H9 (cell line): Measurements from ENCODE around the gene SLC39A2. TPM values are rescaled to one million over a fixed set of nuclear protein-coding genes. Genes with fewer than 3 reads are reported as not detected.

Experiments used
- DNase-seq: peaks from one replicate; pipeline ENCODE4 v3.0.0-alpha.2; 2017
- H2AFZ ChIP-seq: one replicate; pipeline ENCODE4 v1.6.1; 2013; ENCODE audit warnings: mild to moderate bottlenecking, low read length, control low read depth, moderate library complexity
- H2AK5ac ChIP-seq: 2 replicates; pipeline ENCODE4 v1.6.1; 2013; ENCODE audit warnings: low read length, control low read depth, mixed read lengths; ENCODE audit not compliant: insufficient read length
- H2BK120ac ChIP-seq: one replicate; pipeline ENCODE4 v1.6.1; 2013; ENCODE audit warnings: low read depth, mild to moderate bottlenecking, low read length, control low read depth, inconsistent platforms; ENCODE audit not compliant: poor library complexity, severe bottlenecking
- H2BK12ac ChIP-seq: 2 replicates; pipeline ENCODE4 v1.6.1; 2013; ENCODE audit warnings: low read length, control low read depth, mixed read lengths, low read depth; ENCODE audit not compliant: insufficient read length
- H2BK15ac ChIP-seq: 2 replicates; pipeline ENCODE4 v1.6.1; 2013; ENCODE audit warnings: low read depth, low read length, control low read depth
- H2BK20ac ChIP-seq: one replicate; pipeline ENCODE4 v1.6.1; 2013; ENCODE audit warnings: low read depth, mild to moderate bottlenecking, low read length, control low read depth, inconsistent platforms; ENCODE audit not compliant: poor library complexity, severe bottlenecking
- H2BK5ac ChIP-seq: 2 replicates; pipeline ENCODE4 v1.6.1; 2013; ENCODE audit warnings: low read length, control low read depth, mixed read lengths; ENCODE audit not compliant: insufficient read length
- H3K14ac ChIP-seq: 2 replicates; pipeline ENCODE4 v1.6.1; 2013; ENCODE audit warnings: low read length, control low read depth; ENCODE audit not compliant: insufficient read depth
- H3K18ac ChIP-seq: 2 replicates; pipeline ENCODE4 v1.6.1; 2013; ENCODE audit warnings: low read depth, mild to moderate bottlenecking, mixed read lengths, low read length, control low read depth; ENCODE audit not compliant: insufficient read length
- H3K23ac ChIP-seq: 2 replicates; pipeline ENCODE4 v1.6.1; 2013; ENCODE audit warnings: low read length, control low read depth, mixed read lengths, low read depth; ENCODE audit not compliant: insufficient read length
- H3K23me2 ChIP-seq: 2 replicates; pipeline ENCODE4 v1.6.1; 2013; ENCODE audit warnings: low read depth, mild to moderate bottlenecking, mixed read lengths, low read length, control low read depth; ENCODE audit not compliant: insufficient read length, poor library complexity, severe bottlenecking
- H3K27ac ChIP-seq: 2 replicates; pipeline ENCODE4 v1.5.1; 2013; ENCODE audit warnings: low read length, control low read depth, mixed read lengths, low read depth; ENCODE audit not compliant: insufficient read length
- H3K27me3 ChIP-seq: 2 replicates; pipeline ENCODE4 v1.6.1; 2013; ENCODE audit warnings: low read length, control low read depth, inconsistent platforms; ENCODE audit not compliant: insufficient read depth
- H3K4ac ChIP-seq: 2 replicates; pipeline ENCODE4 v1.6.1; 2013; ENCODE audit warnings: low read depth, mild to moderate bottlenecking, control low read depth, inconsistent platforms, low read length, moderate library complexity
- H3K4me1 ChIP-seq: 2 replicates; pipeline ENCODE4 v1.6.1; 2013; ENCODE audit warnings: low read length, control low read depth, inconsistent platforms; ENCODE audit not compliant: insufficient read depth
- H3K4me2 ChIP-seq: 2 replicates; pipeline ENCODE4 v1.6.1; 2013; ENCODE audit warnings: low read length, control low read depth, mixed read lengths; ENCODE audit not compliant: insufficient read length, insufficient read depth
- H3K56ac ChIP-seq: 2 replicates; pipeline ENCODE4 v1.6.1; 2013; ENCODE audit warnings: low read depth, mild to moderate bottlenecking, mixed read lengths, low read length, control low read depth; ENCODE audit not compliant: insufficient read length
- H3K79me1 ChIP-seq: 2 replicates; pipeline ENCODE4 v1.6.1; 2013; ENCODE audit warnings: low read depth, mild to moderate bottlenecking, moderate library complexity, low read length, control low read depth, inconsistent platforms; ENCODE audit not compliant: insufficient read depth, poor library complexity, severe bottlenecking
- H3K79me2 ChIP-seq: 2 replicates; pipeline ENCODE4 v1.6.1; 2013; ENCODE audit warnings: low read length, control low read depth, inconsistent platforms; ENCODE audit not compliant: insufficient read depth
- H3K9ac ChIP-seq: 2 replicates; pipeline ENCODE4 v1.6.1; 2013; ENCODE audit warnings: low read length, control low read depth, mixed read lengths; ENCODE audit not compliant: insufficient read length; ENCODE audit errors: extremely low read depth
- H3K9me3 ChIP-seq: one replicate; pipeline ENCODE4 v1.6.1; 2013; ENCODE audit warnings: low read depth, low read length, inconsistent platforms; ENCODE audit not compliant: control insufficient read depth
- H3T11ph ChIP-seq: one replicate; pipeline ENCODE4 v1.6.1; 2013; ENCODE audit warnings: mild to moderate bottlenecking, low read length, control low read depth, inconsistent platforms
- H4K20me1 ChIP-seq: one replicate; pipeline ENCODE4 v1.6.1; 2013; ENCODE audit not compliant: control insufficient read depth, insufficient read length, insufficient read depth
- H4K5ac ChIP-seq: 2 replicates; pipeline ENCODE4 v1.6.1; 2013; ENCODE audit warnings: low read depth, mild to moderate bottlenecking, mixed read lengths, low read length, control low read depth; ENCODE audit not compliant: insufficient read length
- H4K8ac ChIP-seq: replicated peaks from 2 replicates; pipeline ENCODE4 v1.6.1; 2013; ENCODE audit warnings: low read length, control low read depth, mixed read lengths, low read depth; ENCODE audit not compliant: insufficient read length
- H4K91ac ChIP-seq: 2 replicates; pipeline ENCODE4 v1.6.1; 2013; ENCODE audit warnings: low read depth, mild to moderate bottlenecking, moderate library complexity, mixed read lengths, low read length, control low read depth; ENCODE audit not compliant: insufficient read length
- H3K27ac Mint-ChIP-seq, 3 experiments: 2 replicates in 2 of 3; 3 replicates in 1 of 3; pipeline ENCODE4 v1.8.0; 2020 to 2021; ENCODE audit warnings: mixed read lengths in 3 of 3, mild to moderate bottlenecking in 1 of 3, moderate library complexity in 1 of 3
- H3K27me3 Mint-ChIP-seq: 2 replicates; pipeline ENCODE4 v1.8.0; 2021; ENCODE audit warnings: low read depth, mild to moderate bottlenecking, moderate library complexity, mixed read lengths
- H3K36me3 Mint-ChIP-seq, 3 experiments: 2 replicates in 2 of 3; 3 replicates in 1 of 3; pipeline ENCODE4 v1.8.0; 2020 to 2021; ENCODE audit warnings: low read depth in 3 of 3, mixed read lengths in 3 of 3; ENCODE audit not compliant: insufficient read depth in 1 of 3
- H3K4me1 Mint-ChIP-seq, 2 experiments: 2 replicates each; pipeline ENCODE4 v1.8.0; 2020; ENCODE audit warnings: mixed read lengths in 2 of 2
- H3K4me3 Mint-ChIP-seq, 2 experiments: 2 replicates in 1 of 2; 3 replicates in 1 of 2; pipeline ENCODE4 v1.8.0; 2020 to 2021; ENCODE audit warnings: mild to moderate bottlenecking in 2 of 2, mixed read lengths in 2 of 2, moderate library complexity in 1 of 2
- H3K9me3 Mint-ChIP-seq, 2 experiments: 2 replicates in 1 of 2; 3 replicates in 1 of 2; pipeline ENCODE4 v1.8.0; 2020; ENCODE audit warnings: mild to moderate bottlenecking in 2 of 2, mixed read lengths in 2 of 2, moderate library complexity in 1 of 2
- WGBS: extraction: QIAGEN DNeasy Blood & Tissue Kit; methylation state at CpG from one replicate; pipeline ENCODE4 v1.1.7; 2013; ENCODE audit warnings: missing lambda C conversion rate, low lambda C conversion rate, mixed read lengths; ENCODE audit not compliant: insufficient read length; ENCODE audit errors: extremely low coverage; 5-methylcytosine and 5-hydroxymethylcytosine counted together
- total RNA-seq: library from RNA; stranded (reverse); gene quantifications from 2 replicates; pipeline ENCODE4 v1.2.1, GENCODE V29; 2021
- TF ChIP-seq, protein P1 (sequence below): fragments of 200-600 bp; sonication (generic); conservative IDR thresholded peaks from 3 replicates; pipeline ENCODE4 v1.8.0; 2021; ENCODE audit warnings: antibody characterized with exemption, mild to moderate bottlenecking

The SLC39A2 gene
- total RNA-seq, 1 experiment from 2014 or later: not detected

GRCh38 chr14:20998139-20998538 is 954 bp upstream of the SLC39A2 start:
- Histone ChIP-seq H3K14ac (no peak overlapping the region), H3K4me1 (no peaks in the 10 kb centered on the region), H3K18ac (no peak overlapping the region), H3K27ac (no peak overlapping the region), H2BK120ac (no peak overlapping the region), H4K8ac (no peak overlapping the region), H2BK20ac (no peak overlapping the region), H3T11ph (no peak overlapping the region), H4K5ac (no peak overlapping the region), H3K4ac (no peak overlapping the region), H2BK12ac (no peak overlapping the region), H3K9me3 (no peaks in the 10 kb centered on the region), H2BK5ac (no peak overlapping the region), H4K20me1 (no peaks in the 10 kb centered on the region), H3K23ac (no peak overlapping the region), H3K23me2 (no peaks in the 10 kb centered on the region), H3K79me1 (no peaks in the 10 kb centered on the region), H2BK15ac (no peak overlapping the region), H3K79me2 (no peaks in the 10 kb centered on the region), H3K4me2 (no peak overlapping the region), H3K56ac (no peak overlapping the region), H3K27me3 (no peaks in the 10 kb centered on the region), H2AFZ (no peak overlapping the region), H2AK5ac (no peak overlapping the region), H3K9ac (no peak overlapping the region), H4K91ac (no peak overlapping the region)
- Mint-ChIP-seq H3K27ac (peak overlapping the region in 1 of 3 experiments; percentile 35; a peak in 1 of 7 replicates), H3K4me1 (peaks cover 17 to 19% of the 10 kb centered on the region in 2 experiments), H3K27me3 (no peaks in the 10 kb centered on the region; the same call in 1 of the 2 replicates), H3K9me3 (no peaks in the 10 kb centered on the region), H3K36me3 (peaks cover 21 to 39% (median 34%) of the 10 kb centered on the region in 3 experiments; a peak in 6 of 7 replicates), H3K4me3 (no peak overlapping the region)
- WGBS: no CpG with 5 or more reads among the region's 3 CpGs
- TF ChIP-seq, protein P1, sequence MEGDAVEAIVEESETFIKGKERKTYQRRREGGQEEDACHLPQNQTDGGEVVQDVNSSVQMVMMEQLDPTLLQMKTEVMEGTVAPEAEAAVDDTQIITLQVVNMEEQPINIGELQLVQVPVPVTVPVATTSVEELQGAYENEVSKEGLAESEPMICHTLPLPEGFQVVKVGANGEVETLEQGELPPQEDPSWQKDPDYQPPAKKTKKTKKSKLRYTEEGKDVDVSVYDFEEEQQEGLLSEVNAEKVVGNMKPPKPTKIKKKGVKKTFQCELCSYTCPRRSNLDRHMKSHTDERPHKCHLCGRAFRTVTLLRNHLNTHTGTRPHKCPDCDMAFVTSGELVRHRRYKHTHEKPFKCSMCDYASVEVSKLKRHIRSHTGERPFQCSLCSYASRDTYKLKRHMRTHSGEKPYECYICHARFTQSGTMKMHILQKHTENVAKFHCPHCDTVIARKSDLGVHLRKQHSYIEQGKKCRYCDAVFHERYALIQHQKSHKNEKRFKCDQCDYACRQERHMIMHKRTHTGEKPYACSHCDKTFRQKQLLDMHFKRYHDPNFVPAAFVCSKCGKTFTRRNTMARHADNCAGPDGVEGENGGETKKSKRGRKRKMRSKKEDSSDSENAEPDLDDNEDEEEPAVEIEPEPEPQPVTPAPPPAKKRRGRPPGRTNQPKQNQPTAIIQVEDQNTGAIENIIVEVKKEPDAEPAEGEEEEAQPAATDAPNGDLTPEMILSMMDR: no peak
- no peak for DNase-seq
